ENCODE results near the gene NPY4R2. TPM values are rescaled to one million over a fixed set of nuclear protein-coding genes. Genes with fewer than 3 reads are reported as not detected.
"Not testable (repeated sequence)": the region's sequence is repeated elsewhere in the genome, so short reads cannot be mapped to it uniquely, and the experiment has no call there.

NPY4R2 gene
- not detected for polyA plus RNA-seq (2013)

GRCh38 chr10:47918475-47918874 lies at the start of gene NPY4R2:
NPY4R2 (plus strand) TSS chr10:47918662; CDS start chr10:47921988, 3,326 bp downstream.
- H3K9me3 ChIP-seq (ENCODE audit: control extremely low read depth in 1 of 5, control insufficient read depth in 4 of 5, insufficient read depth in 2 of 5, low read depth in 1 of 5, low read length in 4 of 5); H3K27me3 ChIP-seq (replicated peaks in 2 of 5; ENCODE audit: control insufficient read depth in 4 of 5, insufficient read depth in 5 of 5, low read length in 4 of 5); POLR2A ChIA-PET; H3K27ac ChIP-seq (ENCODE audit: insufficient read depth in 1 of 2, low read depth in 1 of 2, low read length in 2 of 2, poor library complexity in 1 of 2, severe bottlenecking in 2 of 2); H3K36me3 ChIP-seq (ENCODE audit: control insufficient read depth in 4 of 4, insufficient read depth in 4 of 4, low read length in 3 of 4); CTCF ChIA-PET; H3K4me1 ChIP-seq (ENCODE audit: control extremely low read depth in 1 of 4, control insufficient read depth in 4 of 4, insufficient read depth in 4 of 4, low read length in 3 of 4); H3K4me3 ChIP-seq (ENCODE audit: control insufficient read depth in 1 of 7, extremely low read depth in 1 of 7, insufficient read depth in 4 of 7, low read depth in 2 of 7, low read length in 6 of 7); DNase-seq: not testable (repeated sequence)
- WGBS (ENCODE audit: insufficient coverage) = no CpG with 5 or more reads among the region's 35 CpGs

- H3K4me1 ChIP-seq (ENCODE audit: control extremely low read depth in 1 of 4, control insufficient read depth in 4 of 4, insufficient read depth in 4 of 4, low read length in 3 of 4); H3K4me3 ChIP-seq (ENCODE audit: control insufficient read depth in 1 of 7, extremely low read depth in 1 of 7, insufficient read depth in 4 of 7, low read depth in 2 of 7, low read length in 6 of 7); H3K27me3 ChIP-seq (replicated peaks in 2 of 5; ENCODE audit: control insufficient read depth in 4 of 5, insufficient read depth in 5 of 5, low read length in 4 of 5); H3K9me3 ChIP-seq (ENCODE audit: control extremely low read depth in 1 of 5, control insufficient read depth in 4 of 5, insufficient read depth in 2 of 5, low read depth in 1 of 5, low read length in 4 of 5); CTCF ChIA-PET; H3K27ac ChIP-seq (ENCODE audit: insufficient read depth in 1 of 2, low read depth in 1 of 2, low read length in 2 of 2, poor library complexity in 1 of 2, severe bottlenecking in 2 of 2); DNase-seq; POLR2A ChIA-PET; H3K36me3 ChIP-seq (ENCODE audit: control insufficient read depth in 4 of 4, insufficient read depth in 4 of 4, low read length in 3 of 4): not testable (repeated sequence)
- WGBS (ENCODE audit: insufficient coverage) = no CpG with 5 or more reads among the region's 8 CpGs
Observed at GRCh38 chr10:47870887-47871286, 47.6 kb upstream of the NPY4R2 start.

GRCh38 chr10:47871485-47872180 lies 46.8 kb upstream of the NPY4R2 start:
- H3K9me3 ChIP-seq (ENCODE audit: control extremely low read depth in 1 of 5, control insufficient read depth in 4 of 5, insufficient read depth in 2 of 5, low read depth in 1 of 5, low read length in 4 of 5); H3K4me3 ChIP-seq (ENCODE audit: control insufficient read depth in 1 of 7, extremely low read depth in 1 of 7, insufficient read depth in 4 of 7, low read depth in 2 of 7, low read length in 6 of 7); DNase-seq; CTCF ChIA-PET; H3K27me3 ChIP-seq (replicated peaks in 2 of 5; ENCODE audit: control insufficient read depth in 4 of 5, insufficient read depth in 5 of 5, low read length in 4 of 5); POLR2A ChIA-PET; H3K4me1 ChIP-seq (ENCODE audit: control extremely low read depth in 1 of 4, control insufficient read depth in 4 of 4, insufficient read depth in 4 of 4, low read length in 3 of 4); H3K36me3 ChIP-seq (ENCODE audit: control insufficient read depth in 4 of 4, insufficient read depth in 4 of 4, low read length in 3 of 4); H3K27ac ChIP-seq (ENCODE audit: insufficient read depth in 1 of 2, low read depth in 1 of 2, low read length in 2 of 2, poor library complexity in 1 of 2, severe bottlenecking in 2 of 2): not testable (repeated sequence)
- no CpG with 5 or more reads among the region's 8 CpGs for WGBS (ENCODE audit: insufficient coverage)

- H3K36me3 ChIP-seq (ENCODE audit: control insufficient read depth in 4 of 4, insufficient read depth in 4 of 4, low read length in 3 of 4); POLR2A ChIA-PET; DNase-seq; H3K9me3 ChIP-seq (ENCODE audit: control extremely low read depth in 1 of 5, control insufficient read depth in 4 of 5, insufficient read depth in 2 of 5, low read depth in 1 of 5, low read length in 4 of 5); H3K27me3 ChIP-seq (replicated peaks in 2 of 5; ENCODE audit: control insufficient read depth in 4 of 5, insufficient read depth in 5 of 5, low read length in 4 of 5); H3K4me1 ChIP-seq (ENCODE audit: control extremely low read depth in 1 of 4, control insufficient read depth in 4 of 4, insufficient read depth in 4 of 4, low read length in 3 of 4); H3K4me3 ChIP-seq (ENCODE audit: control insufficient read depth in 1 of 7, extremely low read depth in 1 of 7, insufficient read depth in 4 of 7, low read depth in 2 of 7, low read length in 6 of 7); CTCF ChIA-PET; H3K27ac ChIP-seq (ENCODE audit: insufficient read depth in 1 of 2, low read depth in 1 of 2, low read length in 2 of 2, poor library complexity in 1 of 2, severe bottlenecking in 2 of 2): not testable (repeated sequence)
- no CpG with 5 or more reads among the region's 5 CpGs for WGBS (ENCODE audit: insufficient coverage)
Observed at GRCh38 chr10:47872236-47872635, 46.2 kb upstream of the NPY4R2 start.

- H3K27me3 ChIP-seq (replicated peaks in 2 of 5; ENCODE audit: control insufficient read depth in 4 of 5, insufficient read depth in 5 of 5, low read length in 4 of 5); H3K4me1 ChIP-seq (ENCODE audit: control extremely low read depth in 1 of 4, control insufficient read depth in 4 of 4, insufficient read depth in 4 of 4, low read length in 3 of 4); CTCF ChIA-PET; H3K9me3 ChIP-seq (ENCODE audit: control extremely low read depth in 1 of 5, control insufficient read depth in 4 of 5, insufficient read depth in 2 of 5, low read depth in 1 of 5, low read length in 4 of 5); DNase-seq; H3K4me3 ChIP-seq (ENCODE audit: control insufficient read depth in 1 of 7, extremely low read depth in 1 of 7, insufficient read depth in 4 of 7, low read depth in 2 of 7, low read length in 6 of 7); H3K36me3 ChIP-seq (ENCODE audit: control insufficient read depth in 4 of 4, insufficient read depth in 4 of 4, low read length in 3 of 4); POLR2A ChIA-PET; H3K27ac ChIP-seq (ENCODE audit: insufficient read depth in 1 of 2, low read depth in 1 of 2, low read length in 2 of 2, poor library complexity in 1 of 2, severe bottlenecking in 2 of 2): not testable (repeated sequence)
- no CpG with 5 or more reads among the region's 3 CpGs for WGBS (ENCODE audit: insufficient coverage)
Observed at GRCh38 chr10:47884239-47884638, 34.2 kb upstream of the NPY4R2 start.

GRCh38 chr10:47884934-47885333 lies 33.5 kb upstream of the NPY4R2 start:
- H3K27me3 ChIP-seq (replicated peaks in 2 of 5; ENCODE audit: control insufficient read depth in 4 of 5, insufficient read depth in 5 of 5, low read length in 4 of 5); POLR2A ChIA-PET; CTCF ChIA-PET; H3K9me3 ChIP-seq (ENCODE audit: control extremely low read depth in 1 of 5, control insufficient read depth in 4 of 5, insufficient read depth in 2 of 5, low read depth in 1 of 5, low read length in 4 of 5); H3K27ac ChIP-seq (ENCODE audit: insufficient read depth in 1 of 2, low read depth in 1 of 2, low read length in 2 of 2, poor library complexity in 1 of 2, severe bottlenecking in 2 of 2); H3K4me3 ChIP-seq (ENCODE audit: control insufficient read depth in 1 of 7, extremely low read depth in 1 of 7, insufficient read depth in 4 of 7, low read depth in 2 of 7, low read length in 6 of 7); H3K36me3 ChIP-seq (ENCODE audit: control insufficient read depth in 4 of 4, insufficient read depth in 4 of 4, low read length in 3 of 4); H3K4me1 ChIP-seq (ENCODE audit: control extremely low read depth in 1 of 4, control insufficient read depth in 4 of 4, insufficient read depth in 4 of 4, low read length in 3 of 4); DNase-seq: not testable (repeated sequence)
- WGBS (ENCODE audit: insufficient coverage) = no CpG with 5 or more reads among the region's 3 CpGs

GRCh38 chr10:47886356-47886755 lies 32.1 kb upstream of the NPY4R2 start:
- WGBS (ENCODE audit: insufficient coverage) = no CpG with 5 or more reads among the region's 2 CpGs
- H3K4me1 ChIP-seq (ENCODE audit: control extremely low read depth in 1 of 4, control insufficient read depth in 4 of 4, insufficient read depth in 4 of 4, low read length in 3 of 4); POLR2A ChIA-PET; H3K9me3 ChIP-seq (ENCODE audit: control extremely low read depth in 1 of 5, control insufficient read depth in 4 of 5, insufficient read depth in 2 of 5, low read depth in 1 of 5, low read length in 4 of 5); CTCF ChIA-PET; H3K36me3 ChIP-seq (ENCODE audit: control insufficient read depth in 4 of 4, insufficient read depth in 4 of 4, low read length in 3 of 4); H3K27ac ChIP-seq (ENCODE audit: insufficient read depth in 1 of 2, low read depth in 1 of 2, low read length in 2 of 2, poor library complexity in 1 of 2, severe bottlenecking in 2 of 2); DNase-seq; H3K4me3 ChIP-seq (ENCODE audit: control insufficient read depth in 1 of 7, extremely low read depth in 1 of 7, insufficient read depth in 4 of 7, low read depth in 2 of 7, low read length in 6 of 7); H3K27me3 ChIP-seq (replicated peaks in 2 of 5; ENCODE audit: control insufficient read depth in 4 of 5, insufficient read depth in 5 of 5, low read length in 4 of 5): not testable (repeated sequence)

All from common myeloid progenitor, CD34-positive (primary cell).